ENCODE results near the gene ASXL1. TPM values are rescaled to one million over a fixed set of nuclear protein-coding genes. Genes with fewer than 3 reads are reported as not detected.
A peak's percentile ranks its signal among the peaks of the same experiment; 100 is the strongest.
"Not testable (repeated sequence)": the region's sequence is repeated elsewhere in the genome, so short reads cannot be mapped to it uniquely, and the experiment has no call there.

The ASXL1 gene
- total RNA-seq, 4 donors from 2014 or later: 43.2 to 143 (median 71.8) TPM

- WGBS: 90% methylated on average over 3 of the region's 3 CpGs
- no peak overlapping the region for H3K27ac ChIP-seq
- TF ChIP-seq, protein P1, sequence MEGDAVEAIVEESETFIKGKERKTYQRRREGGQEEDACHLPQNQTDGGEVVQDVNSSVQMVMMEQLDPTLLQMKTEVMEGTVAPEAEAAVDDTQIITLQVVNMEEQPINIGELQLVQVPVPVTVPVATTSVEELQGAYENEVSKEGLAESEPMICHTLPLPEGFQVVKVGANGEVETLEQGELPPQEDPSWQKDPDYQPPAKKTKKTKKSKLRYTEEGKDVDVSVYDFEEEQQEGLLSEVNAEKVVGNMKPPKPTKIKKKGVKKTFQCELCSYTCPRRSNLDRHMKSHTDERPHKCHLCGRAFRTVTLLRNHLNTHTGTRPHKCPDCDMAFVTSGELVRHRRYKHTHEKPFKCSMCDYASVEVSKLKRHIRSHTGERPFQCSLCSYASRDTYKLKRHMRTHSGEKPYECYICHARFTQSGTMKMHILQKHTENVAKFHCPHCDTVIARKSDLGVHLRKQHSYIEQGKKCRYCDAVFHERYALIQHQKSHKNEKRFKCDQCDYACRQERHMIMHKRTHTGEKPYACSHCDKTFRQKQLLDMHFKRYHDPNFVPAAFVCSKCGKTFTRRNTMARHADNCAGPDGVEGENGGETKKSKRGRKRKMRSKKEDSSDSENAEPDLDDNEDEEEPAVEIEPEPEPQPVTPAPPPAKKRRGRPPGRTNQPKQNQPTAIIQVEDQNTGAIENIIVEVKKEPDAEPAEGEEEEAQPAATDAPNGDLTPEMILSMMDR (IDR thresholded peaks at IDR 0.05): no peak
- TF ChIP-seq EP300 (IDR thresholded peaks at IDR 0.05): no peak
- TF ChIP-seq POLR2A (IDR thresholded peaks at IDR 0.05): no peak
- TF ChIP-seq POLR2AphosphoS5 (IDR thresholded peaks at IDR 0.05): no peak
- no peak overlapping the region for H3K4me3 ChIP-seq
- H3K27me3 ChIP-seq: no peaks in the 10 kb centered on the region
- peaks cover 8% of the 10 kb centered on the region for H3K4me1 ChIP-seq
- DNase-seq (ENCODE audit: low spot score in 2 of 2): no peak
- H3K36me3 ChIP-seq: peaks cover 12% of the 10 kb centered on the region
- no peaks in the 10 kb centered on the region for H3K9me3 ChIP-seq
These were observed 22.6 kb downstream of the ASXL1 start for GRCh38 chr20:32380745-32381144.

- no peak overlapping the region for H3K4me3 ChIP-seq
- H3K9me3 ChIP-seq: no peaks in the 10 kb centered on the region
- 76% methylated on average over 11 of the region's 11 CpGs for WGBS
- no peaks in the 10 kb centered on the region for H3K27me3 ChIP-seq
- DNase-seq (ENCODE audit: low spot score in 2 of 2): no peak
- H3K27ac ChIP-seq: no peak overlapping the region
- H3K36me3 ChIP-seq: peaks cover 12% of the 10 kb centered on the region
- no peak for TF ChIP-seq POLR2A (IDR thresholded peaks at IDR 0.05)
- H3K4me1 ChIP-seq: peaks cover 8% of the 10 kb centered on the region
These were observed 24.2 kb downstream of the ASXL1 start for GRCh38 chr20:32382102-32382950.

DNA sequence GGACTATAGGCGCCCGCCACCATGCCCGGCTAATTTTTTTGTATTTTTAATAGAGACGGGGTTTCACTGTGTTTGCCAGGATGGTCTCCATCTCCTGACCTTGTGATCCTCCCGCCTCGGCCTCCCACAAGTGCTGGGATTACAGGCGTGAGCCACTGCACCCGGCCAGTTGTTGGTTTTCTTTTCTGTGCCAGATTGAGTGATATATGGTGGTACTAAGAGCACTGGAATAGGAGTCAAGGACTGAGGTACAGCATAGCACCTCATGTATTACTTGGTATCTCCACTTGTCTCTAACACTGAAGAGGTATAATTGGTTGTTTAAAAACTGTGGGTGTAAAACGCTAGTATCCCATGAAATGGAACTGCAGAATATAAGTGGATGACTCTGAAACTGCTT lies 25.3 kb downstream of the ASXL1 start:
- not testable (repeated sequence) for H3K27ac ChIP-seq; H3K27me3 ChIP-seq; H3K36me3 ChIP-seq; H3K9me3 ChIP-seq; DNase-seq (ENCODE audit: low spot score in 2 of 2); H3K4me3 ChIP-seq; H3K4me1 ChIP-seq
- WGBS: 96% methylated on average over 9 of the region's 9 CpGs

DNA sequence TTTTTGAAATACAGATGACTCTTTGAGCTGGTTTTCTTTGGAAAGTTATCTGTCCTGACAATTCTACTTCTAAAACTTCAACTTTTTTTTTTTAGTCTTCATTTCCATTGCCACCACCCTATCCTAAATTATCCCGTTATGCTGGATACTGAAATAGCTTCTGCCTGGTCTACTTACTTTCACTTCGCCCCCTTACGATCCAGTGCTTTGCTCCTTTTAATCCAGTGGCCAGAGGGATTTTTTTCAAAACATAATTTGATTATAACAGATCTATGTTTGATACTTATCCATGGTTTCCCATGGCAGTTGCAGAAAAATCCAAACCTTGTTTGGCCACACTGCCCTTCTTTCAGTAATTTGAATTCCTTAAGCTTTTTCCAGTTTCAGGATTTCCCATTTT lies 27.4 kb downstream of the ASXL1 start:
- no peaks in the 10 kb centered on the region for H3K9me3 ChIP-seq
- no peak for DNase-seq (ENCODE audit: low spot score in 2 of 2)
- H3K4me3 ChIP-seq: peak overlapping the region; percentile 8
- no peaks in the 10 kb centered on the region for H3K27me3 ChIP-seq
- TF ChIP-seq EP300 (IDR thresholded peaks at IDR 0.05) (no peak), POLR2A (IDR thresholded peaks at IDR 0.05) (no peak)
- TF ChIP-seq, protein P1 (IDR thresholded peaks at IDR 0.05): no peak
- no peak overlapping the region for H3K27ac ChIP-seq
- peaks cover 8% of the 10 kb centered on the region for H3K4me1 ChIP-seq
- H3K36me3 ChIP-seq: no peaks in the 10 kb centered on the region
- WGBS: 40% methylated on average over 3 of the region's 3 CpGs

GRCh38 chr20:32386091-32386490 lies 28.0 kb downstream of the ASXL1 start:
- peaks cover 3% of the 10 kb centered on the region for H3K36me3 ChIP-seq
- no peak for DNase-seq (ENCODE audit: low spot score in 2 of 2)
- 89% methylated on average over 1 of the region's 1 CpG for WGBS
- H3K9me3 ChIP-seq: no peaks in the 10 kb centered on the region
- H3K4me3 ChIP-seq: no peak overlapping the region
- H3K27ac ChIP-seq: no peak overlapping the region
- H3K27me3 ChIP-seq: no peaks in the 10 kb centered on the region
- peaks cover 8% of the 10 kb centered on the region for H3K4me1 ChIP-seq
- TF ChIP-seq POLR2A (IDR thresholded peaks at IDR 0.05): no peak
- TF ChIP-seq POLR2AphosphoS5 (IDR thresholded peaks at IDR 0.05): no peak
- TF ChIP-seq, protein P1 (IDR thresholded peaks at IDR 0.05): no peak
- TF ChIP-seq EP300 (IDR thresholded peaks at IDR 0.05): no peak

GRCh38 chr20:32387252-32387651 lies 29.1 kb downstream of the ASXL1 start:
- no peak overlapping the region for H3K27ac ChIP-seq

More at GRCh38 chr20:32387252-32387651, 29.1 kb downstream of the ASXL1 start:
- peaks cover 9% of the 10 kb centered on the region for H3K36me3 ChIP-seq
- TF ChIP-seq POLR2A (IDR thresholded peaks at IDR 0.05): no peak
- TF ChIP-seq, protein P1 (IDR thresholded peaks at IDR 0.05): no peak
- DNase-seq (ENCODE audit: low spot score in 2 of 2): no peak
- no peak overlapping the region for H3K4me3 ChIP-seq
- no peaks in the 10 kb centered on the region for H3K9me3 ChIP-seq
- H3K4me1 ChIP-seq: peaks cover 8% of the 10 kb centered on the region
- WGBS: 94% methylated on average over 2 of the region's 2 CpGs
- H3K27me3 ChIP-seq: no peaks in the 10 kb centered on the region
